SKM-1 (cell line): Measurements from ENCODE around the gene ADGRF1.
"Not testable (repeated sequence)": the region's sequence is repeated elsewhere in the genome, so short reads cannot be mapped to it uniquely, and the experiment has no call there.

Experiments used
- DNase-seq: peaks from one replicate; lab custom pipeline; 2025; ENCODE audit not compliant: unreplicated experiment; lab: John Stamatoyannopoulos, UW

ADGRF1 gene

DNA sequence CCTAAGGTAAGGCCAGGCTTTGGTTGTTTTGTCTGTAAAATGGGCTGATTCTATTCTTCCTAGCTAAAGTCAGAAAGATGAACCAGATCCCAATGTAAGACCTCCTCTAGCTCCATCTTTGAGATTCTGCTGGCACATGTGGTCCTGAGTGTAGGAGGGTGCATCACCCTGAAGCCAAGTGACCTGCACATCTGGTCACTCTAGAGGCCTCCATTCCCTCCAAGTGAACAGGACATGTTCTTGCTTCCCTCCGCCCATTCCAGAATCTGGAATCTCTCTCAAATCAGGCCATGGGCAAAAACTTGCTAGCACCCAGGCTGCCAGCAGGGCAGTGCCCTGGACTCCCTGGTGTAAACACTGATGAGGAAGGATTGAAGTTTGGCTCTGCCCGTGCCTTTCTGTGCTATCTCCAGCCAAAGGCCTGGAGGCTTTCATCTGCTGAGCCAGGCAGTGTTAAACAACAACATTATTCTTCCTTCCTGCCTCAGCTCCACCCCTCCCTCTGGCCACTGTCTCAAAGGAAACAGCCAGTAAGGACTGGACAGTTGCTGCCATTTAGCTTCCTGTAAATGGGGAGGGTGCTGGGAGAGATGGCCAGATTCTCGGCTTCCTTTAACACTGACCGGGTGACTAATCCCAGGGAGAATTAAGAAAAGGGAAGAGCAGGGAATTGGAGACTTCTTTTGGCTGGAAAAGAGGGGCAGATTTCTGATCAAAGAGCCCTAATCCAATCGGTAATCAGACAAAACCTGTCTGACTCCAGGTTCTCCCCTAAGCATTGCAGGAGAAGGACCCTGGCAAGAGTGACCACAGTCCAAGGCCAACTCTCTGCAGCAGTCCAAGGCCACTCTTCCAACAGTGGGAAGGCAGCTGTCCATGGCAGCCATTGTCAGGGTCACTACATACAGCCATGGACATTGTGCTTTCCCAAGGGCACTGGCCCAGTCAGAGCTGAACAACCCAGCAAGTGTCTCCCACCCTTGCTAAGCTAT is 19.5 kb upstream of the ADGRF1 start:
- DNase-seq = no peak

DNA sequence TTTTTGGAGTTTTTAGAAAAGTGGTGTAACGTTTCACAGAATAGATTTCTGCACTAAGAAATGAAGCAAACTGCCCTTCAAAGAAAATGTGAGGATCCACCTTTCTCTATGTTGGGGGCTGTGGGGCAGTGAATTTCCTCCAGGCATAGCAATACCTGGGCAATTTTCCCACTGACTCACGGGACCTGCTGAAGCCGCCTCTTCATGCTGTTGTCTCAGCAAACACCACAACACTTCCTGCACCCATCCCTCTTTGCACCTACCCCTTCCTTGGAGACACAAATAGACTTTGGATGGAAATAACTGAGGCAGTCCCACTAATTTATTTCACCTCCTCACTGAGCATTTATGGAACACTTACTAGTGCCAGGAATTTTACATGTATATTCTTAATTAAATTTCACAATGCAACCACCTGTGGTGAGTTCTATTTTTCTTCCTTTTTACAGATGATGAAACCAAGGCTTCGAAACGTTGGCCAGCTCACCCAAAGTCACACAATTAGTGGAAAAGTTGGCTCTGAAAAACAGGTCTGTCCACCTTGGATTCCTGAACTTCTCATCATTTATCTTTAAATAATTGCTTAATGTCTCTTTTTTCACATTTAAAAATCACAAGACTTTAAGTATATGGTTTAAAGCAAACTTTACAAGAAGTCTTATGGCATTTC is 17.2 kb upstream of the ADGRF1 start:
- no peak for DNase-seq

- DNase-seq = no peak
These were observed 15.9 kb upstream of the ADGRF1 start for GRCh38 chr6:47057830-47058540.

GRCh38 chr6:47056832-47057231 is 14.7 kb upstream of the ADGRF1 start:
- DNase-seq = no peak

DNA sequence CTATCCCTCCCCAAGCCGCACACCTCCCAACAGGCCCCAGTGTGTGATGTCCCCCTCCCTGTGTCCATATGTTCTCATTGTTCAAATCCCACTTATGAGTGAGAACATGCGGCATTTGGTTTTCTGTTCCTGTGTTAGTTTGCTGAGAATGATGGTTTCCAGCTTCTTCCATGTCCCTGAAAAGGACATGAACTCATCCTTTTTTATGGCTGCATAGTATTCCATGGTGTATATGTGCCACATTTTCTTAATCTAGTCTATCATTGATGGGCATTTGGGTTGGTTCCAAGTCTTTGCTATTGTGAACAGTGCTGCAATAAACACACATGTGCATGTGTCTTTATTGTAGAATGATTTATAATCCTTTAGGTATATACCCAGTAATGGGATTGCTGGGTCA is 12.2 kb upstream of the ADGRF1 start:
- not testable (repeated sequence) for DNase-seq

GRCh38 chr6:47048638-47049037 is 6.5 kb upstream of the ADGRF1 start:
- no peak for DNase-seq

DNA sequence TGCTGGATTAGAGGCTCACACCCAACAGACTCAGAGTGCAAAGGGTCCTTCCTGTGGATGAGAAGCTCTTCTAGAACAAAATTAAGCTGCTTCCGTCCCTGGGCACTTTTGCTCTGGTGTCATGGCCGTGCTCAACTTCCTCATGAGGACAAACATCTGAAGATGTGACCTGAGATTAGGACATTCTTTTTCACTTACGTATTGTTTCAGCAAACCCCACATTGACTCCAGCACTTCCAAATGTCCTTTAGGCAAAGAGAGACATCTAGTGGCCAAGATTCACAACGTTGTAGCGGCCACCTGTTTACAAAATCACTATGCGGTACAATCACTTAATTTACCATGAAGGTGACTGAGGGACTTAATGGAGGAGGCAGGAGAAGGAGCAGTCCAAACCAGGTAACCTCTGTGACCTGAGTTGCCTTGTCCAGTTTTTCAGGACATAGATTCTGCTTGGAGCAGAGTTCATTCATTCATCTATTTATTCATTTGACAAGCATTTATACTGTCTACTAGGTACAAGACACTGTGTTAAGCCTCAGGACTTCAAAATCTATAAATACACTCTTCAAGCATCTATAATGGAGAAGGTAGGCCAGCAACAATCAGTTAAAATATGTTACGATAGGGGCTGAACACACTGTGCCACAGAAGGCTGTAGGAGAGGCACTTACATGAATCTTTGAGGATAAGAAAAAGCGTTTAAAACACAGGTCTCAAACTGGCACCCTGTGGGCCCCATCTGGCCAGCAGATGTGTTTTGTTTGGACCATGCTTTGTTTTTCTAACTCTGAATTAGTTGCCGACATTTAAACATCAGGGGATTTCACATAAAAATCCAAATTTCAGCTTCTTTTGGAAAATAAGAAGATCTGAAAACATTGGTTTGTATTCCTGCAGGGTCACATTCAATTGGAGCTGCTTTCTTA is 5.6 kb upstream of the ADGRF1 start:
- DNase-seq = peak; percentile 72

GRCh38 chr6:47047097-47047478 is 5.0 kb upstream of the ADGRF1 start:
- no peak for DNase-seq

- no peak for DNase-seq
These were observed 2.3 kb upstream of the ADGRF1 start for GRCh38 chr6:47044397-47044796.

GRCh38 chr6:47043286-47043685 is 1.2 kb upstream of the ADGRF1 start:
- peak; percentile 74 for DNase-seq

DNA sequence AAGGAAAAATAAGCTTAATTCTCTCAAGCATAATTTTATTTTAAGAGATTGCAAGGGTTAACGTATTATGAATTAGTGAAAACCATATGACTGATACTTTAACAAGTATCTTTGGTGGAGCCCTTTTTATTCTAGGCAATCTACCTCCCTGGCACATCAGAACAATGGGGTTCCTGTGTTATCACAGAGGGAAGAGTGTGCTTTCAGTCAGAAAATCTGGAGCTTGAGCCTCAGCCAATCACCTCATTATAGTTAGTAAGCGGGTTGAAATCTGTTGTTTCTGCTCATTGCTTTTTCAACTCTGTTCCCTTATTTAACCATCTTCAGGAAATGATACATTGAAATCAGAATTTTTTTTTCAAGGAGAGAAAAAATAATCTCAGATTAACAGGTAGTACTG is 391 bp downstream of the ADGRF1 start:
- no peak for DNase-seq

DNA sequence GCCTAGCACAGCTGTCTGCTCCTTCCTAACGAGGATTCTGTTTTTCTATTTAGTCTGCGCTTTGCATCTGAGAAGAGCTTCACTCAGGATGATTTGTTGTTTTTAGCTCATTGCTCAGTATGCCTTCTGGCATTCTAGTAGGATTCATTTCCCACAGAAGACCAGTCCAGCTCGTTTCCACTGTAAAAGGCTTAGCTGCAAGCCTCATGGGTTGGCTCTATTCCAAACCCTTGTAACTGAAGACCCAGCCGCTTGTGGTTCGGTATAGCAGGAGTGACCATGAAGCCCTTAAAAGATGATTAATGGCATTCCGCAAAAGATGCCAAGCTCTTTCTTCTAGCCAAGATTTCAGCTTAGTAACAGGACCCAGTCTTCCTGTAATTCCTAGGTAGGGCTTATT is 7.2 kb downstream of the ADGRF1 start:
- no peak for DNase-seq

GRCh38 chr6:47034421-47034820 is 7.7 kb downstream of the ADGRF1 start:
- DNase-seq = no peak

- DNase-seq = no peak
These were observed 9.0 kb downstream of the ADGRF1 start for GRCh38 chr6:47032974-47033765.

DNA sequence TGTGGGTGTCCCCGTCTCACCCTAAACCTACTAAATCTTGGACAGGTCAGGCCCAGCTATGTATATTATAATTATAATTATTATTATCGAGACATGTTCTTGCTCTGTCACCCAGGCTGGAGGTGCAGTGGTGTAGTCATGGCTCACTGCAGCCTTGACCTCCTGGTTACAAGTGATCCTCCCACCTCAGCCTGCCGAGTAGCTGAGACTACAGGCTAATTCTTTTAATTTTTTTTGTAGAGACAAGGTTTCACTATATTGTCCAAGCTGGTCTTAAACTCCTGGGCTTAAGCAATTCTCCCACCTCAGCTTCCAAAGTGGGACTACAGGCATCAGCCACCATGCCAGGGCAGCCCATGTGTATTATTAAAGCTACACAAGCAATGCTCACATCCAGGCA is 10.5 kb downstream of the ADGRF1 start:
- DNase-seq = no peak

- no peak for DNase-seq
These were observed 12.1 kb downstream of the ADGRF1 start for GRCh38 chr6:47029865-47030561.

- DNase-seq = no peak
These were observed 13.2 kb downstream of the ADGRF1 start for GRCh38 chr6:47028835-47029360.

- no peak for DNase-seq
These were observed 14.8 kb downstream of the ADGRF1 start for GRCh38 chr6:47027315-47027714.

DNA sequence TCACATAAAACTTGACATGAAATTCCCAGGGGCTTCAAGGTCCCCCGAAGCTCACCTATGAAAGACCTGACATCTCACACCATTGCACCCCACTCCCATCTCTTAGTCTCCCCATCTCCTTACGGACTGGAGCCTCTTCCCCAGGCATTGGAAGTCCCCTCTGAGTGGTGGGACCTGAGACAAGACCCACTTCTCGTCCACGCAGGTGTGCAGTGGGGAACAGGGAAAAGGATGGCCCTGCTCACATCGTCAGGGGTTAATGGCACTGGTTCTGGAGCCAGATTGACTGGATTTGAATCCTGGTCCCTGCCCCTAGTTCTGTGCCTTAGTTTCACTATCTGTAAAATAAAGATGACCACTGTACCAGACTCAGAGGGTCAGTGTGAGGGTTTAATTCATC is 15.5 kb downstream of the ADGRF1 start:
- no peak for DNase-seq
